Omental fat pad (tissue), 4 donors: ENCODE measurements around the gene SETD2. TPM values are rescaled to one million over a fixed set of nuclear protein-coding genes. Genes with fewer than 3 reads are reported as not detected.
"Not testable (repeated sequence)": the region's sequence is repeated elsewhere in the genome, so short reads cannot be mapped to it uniquely, and the experiment has no call there.

Experiments
- ATAC-seq: fragments of 150-250 bp; one replicate; pipeline ENCODE4 v1.9.1; 2016; ENCODE audit warnings: mild to moderate bottlenecking, moderate library complexity; ENCODE audit not compliant: low FRiP score
- DNase-seq: peaks from one replicate; pipeline ENCODE4 v3.0.0-alpha.2; 2019; ENCODE audit warnings: low spot score
- total RNA-seq, 4 donors: library from RNA; depleted of rRNA; stranded (reverse); fragments of >200 nt; gene quantifications; one replicate each; pipeline ENCODE4 v1.1.0, GENCODE V29; 2016
- TF ChIP-seq, protein P1 (sequence below), 3 donors: fragments of 450-650 bp; IDR thresholded peaks; one replicate each; pipeline ENCODE4 v1.5.1; 2016 to 2017; ENCODE audit warnings: antibody characterized with exemption in 3 of 3, mild to moderate bottlenecking in 3 of 3, moderate library complexity in 2 of 3

Gene SETD2, protein sequence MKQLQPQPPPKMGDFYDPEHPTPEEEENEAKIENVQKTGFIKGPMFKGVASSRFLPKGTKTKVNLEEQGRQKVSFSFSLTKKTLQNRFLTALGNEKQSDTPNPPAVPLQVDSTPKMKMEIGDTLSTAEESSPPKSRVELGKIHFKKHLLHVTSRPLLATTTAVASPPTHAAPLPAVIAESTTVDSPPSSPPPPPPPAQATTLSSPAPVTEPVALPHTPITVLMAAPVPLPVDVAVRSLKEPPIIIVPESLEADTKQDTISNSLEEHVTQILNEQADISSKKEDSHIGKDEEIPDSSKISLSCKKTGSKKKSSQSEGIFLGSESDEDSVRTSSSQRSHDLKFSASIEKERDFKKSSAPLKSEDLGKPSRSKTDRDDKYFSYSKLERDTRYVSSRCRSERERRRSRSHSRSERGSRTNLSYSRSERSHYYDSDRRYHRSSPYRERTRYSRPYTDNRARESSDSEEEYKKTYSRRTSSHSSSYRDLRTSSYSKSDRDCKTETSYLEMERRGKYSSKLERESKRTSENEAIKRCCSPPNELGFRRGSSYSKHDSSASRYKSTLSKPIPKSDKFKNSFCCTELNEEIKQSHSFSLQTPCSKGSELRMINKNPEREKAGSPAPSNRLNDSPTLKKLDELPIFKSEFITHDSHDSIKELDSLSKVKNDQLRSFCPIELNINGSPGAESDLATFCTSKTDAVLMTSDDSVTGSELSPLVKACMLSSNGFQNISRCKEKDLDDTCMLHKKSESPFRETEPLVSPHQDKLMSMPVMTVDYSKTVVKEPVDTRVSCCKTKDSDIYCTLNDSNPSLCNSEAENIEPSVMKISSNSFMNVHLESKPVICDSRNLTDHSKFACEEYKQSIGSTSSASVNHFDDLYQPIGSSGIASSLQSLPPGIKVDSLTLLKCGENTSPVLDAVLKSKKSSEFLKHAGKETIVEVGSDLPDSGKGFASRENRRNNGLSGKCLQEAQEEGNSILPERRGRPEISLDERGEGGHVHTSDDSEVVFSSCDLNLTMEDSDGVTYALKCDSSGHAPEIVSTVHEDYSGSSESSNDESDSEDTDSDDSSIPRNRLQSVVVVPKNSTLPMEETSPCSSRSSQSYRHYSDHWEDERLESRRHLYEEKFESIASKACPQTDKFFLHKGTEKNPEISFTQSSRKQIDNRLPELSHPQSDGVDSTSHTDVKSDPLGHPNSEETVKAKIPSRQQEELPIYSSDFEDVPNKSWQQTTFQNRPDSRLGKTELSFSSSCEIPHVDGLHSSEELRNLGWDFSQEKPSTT (N-terminal part only)
- 10 to 100 TPM; 42.9 to 83.1 (median 52.1) TPM for total RNA-seq

DNA sequence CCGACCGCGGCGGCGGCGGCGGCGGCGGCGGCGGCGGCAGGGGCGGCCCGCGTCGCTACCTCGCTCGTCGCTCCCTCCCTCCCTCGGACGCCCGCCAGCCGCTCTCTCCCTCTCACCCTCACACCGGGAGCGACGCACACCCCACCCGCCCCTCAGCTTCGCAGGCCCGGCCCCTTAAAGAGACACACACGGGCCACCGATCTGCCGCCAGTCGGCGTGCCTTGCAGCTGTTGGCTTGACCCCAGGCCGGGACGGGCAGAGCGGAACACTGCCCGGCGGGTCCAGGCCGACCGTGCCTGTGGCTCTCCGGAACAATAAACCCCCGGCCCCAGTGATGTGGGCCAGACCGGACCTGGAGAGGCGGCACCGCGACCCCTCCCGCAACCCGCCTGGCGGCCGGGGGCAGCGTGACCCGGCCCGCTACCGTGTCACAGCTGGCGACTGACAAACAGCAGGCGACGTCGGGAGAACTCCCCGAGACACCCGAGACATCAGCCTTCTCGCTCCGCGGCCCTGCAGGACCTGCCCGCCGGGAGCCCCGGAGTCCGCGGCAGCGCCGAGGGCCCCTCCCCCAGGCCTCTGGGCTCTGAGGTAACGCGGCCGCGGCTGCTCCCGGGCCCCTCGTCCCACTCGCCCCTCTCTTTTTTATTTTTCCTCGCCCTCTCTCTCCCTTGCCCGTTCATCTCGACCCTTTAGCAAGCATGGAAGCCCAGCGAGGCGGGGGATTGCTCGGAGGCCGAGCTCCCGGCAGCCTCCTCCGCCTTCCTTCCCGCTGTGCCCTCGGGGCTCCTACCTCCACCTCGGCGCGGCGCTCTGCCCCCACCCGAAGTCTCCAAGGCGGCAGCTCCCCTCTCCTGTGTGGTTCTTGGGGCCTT lies at the start of gene SETD2:
Gene SETD2 (minus strand): TSS at position 107 of the 875 bp plus-strand sequence. CDS start 189 bp downstream, outside the sequence.
- peak; percentile 66 for DNase-seq
- TF ChIP-seq, protein P1, sequence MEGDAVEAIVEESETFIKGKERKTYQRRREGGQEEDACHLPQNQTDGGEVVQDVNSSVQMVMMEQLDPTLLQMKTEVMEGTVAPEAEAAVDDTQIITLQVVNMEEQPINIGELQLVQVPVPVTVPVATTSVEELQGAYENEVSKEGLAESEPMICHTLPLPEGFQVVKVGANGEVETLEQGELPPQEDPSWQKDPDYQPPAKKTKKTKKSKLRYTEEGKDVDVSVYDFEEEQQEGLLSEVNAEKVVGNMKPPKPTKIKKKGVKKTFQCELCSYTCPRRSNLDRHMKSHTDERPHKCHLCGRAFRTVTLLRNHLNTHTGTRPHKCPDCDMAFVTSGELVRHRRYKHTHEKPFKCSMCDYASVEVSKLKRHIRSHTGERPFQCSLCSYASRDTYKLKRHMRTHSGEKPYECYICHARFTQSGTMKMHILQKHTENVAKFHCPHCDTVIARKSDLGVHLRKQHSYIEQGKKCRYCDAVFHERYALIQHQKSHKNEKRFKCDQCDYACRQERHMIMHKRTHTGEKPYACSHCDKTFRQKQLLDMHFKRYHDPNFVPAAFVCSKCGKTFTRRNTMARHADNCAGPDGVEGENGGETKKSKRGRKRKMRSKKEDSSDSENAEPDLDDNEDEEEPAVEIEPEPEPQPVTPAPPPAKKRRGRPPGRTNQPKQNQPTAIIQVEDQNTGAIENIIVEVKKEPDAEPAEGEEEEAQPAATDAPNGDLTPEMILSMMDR (IDR thresholded peaks at IDR 0.05): no peak
- peak; percentile 97 for ATAC-seq

DNA sequence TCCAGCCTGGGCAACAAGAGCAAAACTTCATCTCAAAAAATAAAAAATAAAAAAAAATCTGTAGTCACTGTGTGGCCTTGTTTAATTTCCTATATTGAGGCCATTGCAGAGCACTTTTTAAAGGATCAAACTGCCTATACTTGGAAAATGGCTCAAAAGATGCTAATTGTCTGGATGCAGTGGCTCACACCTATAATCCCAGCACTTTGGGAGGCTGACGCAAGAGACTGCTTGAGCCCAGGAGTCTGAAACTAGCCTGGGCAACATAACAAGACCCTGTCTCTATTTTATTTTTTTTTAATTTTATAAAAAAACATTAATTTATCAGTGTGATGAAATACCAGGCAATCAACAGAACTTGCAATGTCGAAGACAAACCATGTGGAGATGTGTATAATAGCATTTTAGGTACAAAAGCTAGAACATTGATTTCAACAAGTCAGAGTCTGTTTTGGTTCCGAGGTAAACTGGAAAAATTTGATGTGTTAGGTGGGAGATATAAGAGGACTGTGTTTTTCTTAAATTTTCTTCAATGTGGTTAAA lies 47.0 kb upstream of the SETD2 start:
- ATAC-seq (no peak), DNase-seq (no peak)
- TF ChIP-seq, protein P1 (IDR thresholded peaks at IDR 0.05): no peak

DNA sequence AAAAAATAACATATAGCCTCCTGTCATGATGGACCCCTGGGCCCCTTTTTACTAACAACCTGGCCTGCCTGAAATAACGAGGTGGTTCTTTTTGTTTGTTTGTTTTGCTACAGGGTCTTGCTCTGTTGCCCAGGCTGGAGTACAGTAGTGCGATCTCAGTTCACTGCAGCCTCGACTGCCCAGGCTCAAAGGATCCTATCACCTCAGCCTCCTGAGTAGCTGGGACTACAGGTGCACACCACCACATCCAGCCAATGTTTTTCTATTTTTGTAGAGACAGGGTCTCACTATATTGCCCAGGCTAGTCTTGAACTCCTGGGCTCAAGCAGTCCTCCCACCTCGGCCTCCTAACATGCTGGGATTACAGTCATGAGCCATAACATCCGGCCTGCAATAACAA lies 42.1 kb upstream of the SETD2 start:
- ATAC-seq, DNase-seq: not testable (repeated sequence)

DNA sequence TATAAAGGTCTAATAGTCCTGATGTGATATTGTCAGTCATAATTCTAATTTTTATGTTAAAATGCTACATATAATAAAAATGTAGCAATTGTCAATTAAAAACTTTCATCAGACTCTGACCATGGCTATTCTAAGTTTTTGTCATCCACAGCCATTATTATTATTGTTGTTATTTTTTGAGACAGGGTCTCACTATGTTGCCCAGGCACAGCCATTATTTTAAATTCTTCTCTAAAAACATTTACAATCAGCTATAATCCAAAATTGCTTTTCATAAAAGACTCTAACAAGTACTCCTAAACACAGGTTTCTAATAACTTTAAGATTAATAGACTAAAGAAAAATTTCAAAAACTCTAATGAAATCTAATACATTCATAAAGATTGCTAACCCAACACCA lies 41.0 kb upstream of the SETD2 start:
- TF ChIP-seq, protein P1 (IDR thresholded peaks at IDR 0.05): no peak
- no peak for ATAC-seq
- no peak for DNase-seq

DNA sequence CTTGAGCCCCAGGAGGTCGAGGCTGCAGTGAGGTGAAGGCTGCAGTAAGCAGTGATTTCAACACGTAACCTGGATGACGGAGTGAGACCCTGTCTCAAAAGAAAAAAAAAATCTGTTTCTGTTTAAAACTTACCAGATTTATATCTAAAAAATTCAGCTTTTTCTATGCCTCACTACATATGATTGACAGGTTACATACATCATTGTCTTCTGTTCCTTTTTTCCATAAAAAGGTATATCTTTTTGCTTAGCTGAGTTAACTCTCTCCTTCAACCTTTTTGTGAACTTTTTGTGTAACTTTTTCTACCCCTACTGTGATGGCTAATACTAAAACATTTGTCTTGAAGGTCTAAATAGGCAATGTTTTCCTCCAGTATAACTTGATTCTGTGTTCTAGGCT lies 38.6 kb upstream of the SETD2 start:
- DNase-seq: no peak
- TF ChIP-seq, protein P1 (IDR thresholded peaks at IDR 0.05): no peak
- ATAC-seq: no peak

DNA sequence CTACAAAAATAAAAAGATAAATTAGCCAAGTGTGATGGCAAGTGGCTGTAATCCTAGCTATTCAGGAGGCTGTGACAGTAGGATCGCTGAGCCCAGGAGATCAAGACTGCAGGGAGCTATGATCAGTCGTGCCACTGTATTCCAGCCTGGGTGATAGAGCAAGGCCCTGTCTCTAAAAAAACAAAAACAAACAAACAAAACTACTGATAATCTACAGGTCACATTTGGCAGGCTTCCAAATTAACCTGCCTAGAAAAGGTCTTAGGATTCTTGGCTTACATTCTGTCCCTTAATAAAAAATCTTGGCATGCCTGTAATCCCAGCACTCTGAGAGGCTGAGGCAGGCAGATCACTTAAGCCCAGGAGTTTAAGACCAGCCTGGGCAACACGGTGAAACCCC lies 33.4 kb upstream of the SETD2 start:
- DNase-seq (no peak), ATAC-seq (no peak)
- TF ChIP-seq, protein P1 (IDR thresholded peaks at IDR 0.05): no peak
